Renal cortical epithelial cell (primary cell): Measurements from ENCODE around the gene PSMC5. TPM values are rescaled to one million over a fixed set of nuclear protein-coding genes. Genes with fewer than 3 reads are reported as not detected.
A peak's percentile ranks its signal among the peaks of the same experiment; 100 is the strongest.

Source experiments
- DNase-seq: peaks from one replicate; pipeline ENCODE4 v3.0.0-alpha.2; 2011; ENCODE audit warnings: low read depth
- total RNA-seq: library from RNA; depleted of rRNA; stranded (reverse); fragments of >200 nt; gene quantifications from 2 replicates; pipeline ENCODE4 v1.2.3, GENCODE V29; 2014

PSMC5 gene
- total RNA-seq, 1 donor from 2014 or later, result 132 TPM

DNA sequence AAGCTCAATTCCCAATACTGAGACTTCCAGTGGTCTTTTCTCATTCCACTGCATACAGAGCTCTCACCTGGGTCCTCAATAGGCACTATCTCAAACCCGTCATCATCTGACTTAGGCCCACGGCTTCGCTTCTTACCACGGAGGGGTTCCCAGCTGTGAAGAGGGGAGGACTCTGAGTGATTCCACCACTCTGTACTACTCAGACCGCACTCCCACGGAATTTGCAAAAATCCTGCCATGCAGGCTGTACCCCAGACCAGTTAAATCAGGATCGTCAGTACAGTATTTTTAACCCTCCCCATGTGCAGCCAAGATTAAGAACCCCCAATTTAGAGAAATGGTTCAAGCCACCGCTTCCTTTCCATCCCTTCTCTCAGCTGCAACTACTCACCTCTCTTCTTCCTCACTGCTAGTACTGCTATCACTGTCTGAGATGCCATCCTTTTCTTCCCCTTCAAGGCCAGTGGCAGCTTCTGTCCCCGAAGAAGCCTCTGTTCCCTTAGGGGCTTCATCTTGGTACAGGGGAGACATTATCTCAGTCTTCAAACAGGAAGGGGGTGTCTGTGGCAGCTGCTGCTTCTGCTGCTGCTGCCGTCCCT is 6.2 kb upstream of the PSMC5 start:
- no peak for DNase-seq

DNA sequence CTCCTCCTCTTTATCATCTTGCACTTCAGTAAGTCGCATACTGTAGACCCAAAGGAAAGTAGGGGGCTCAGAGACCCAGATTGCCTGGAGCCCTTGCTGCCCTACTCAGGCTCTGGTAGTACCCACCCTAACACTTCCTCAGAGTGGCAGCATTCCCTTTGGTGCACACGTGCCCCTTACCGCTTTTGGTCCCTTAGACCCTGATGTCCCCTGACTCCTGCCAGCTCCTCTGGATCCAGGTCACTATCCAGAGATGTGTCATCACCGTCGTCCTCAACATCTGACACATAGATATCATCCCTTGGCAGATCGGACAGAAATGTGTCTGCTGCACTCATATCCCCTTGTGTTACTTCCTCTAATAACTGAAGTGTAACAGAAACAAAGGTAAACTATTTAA is 5.4 kb upstream of the PSMC5 start:
- no peak for DNase-seq

DNA sequence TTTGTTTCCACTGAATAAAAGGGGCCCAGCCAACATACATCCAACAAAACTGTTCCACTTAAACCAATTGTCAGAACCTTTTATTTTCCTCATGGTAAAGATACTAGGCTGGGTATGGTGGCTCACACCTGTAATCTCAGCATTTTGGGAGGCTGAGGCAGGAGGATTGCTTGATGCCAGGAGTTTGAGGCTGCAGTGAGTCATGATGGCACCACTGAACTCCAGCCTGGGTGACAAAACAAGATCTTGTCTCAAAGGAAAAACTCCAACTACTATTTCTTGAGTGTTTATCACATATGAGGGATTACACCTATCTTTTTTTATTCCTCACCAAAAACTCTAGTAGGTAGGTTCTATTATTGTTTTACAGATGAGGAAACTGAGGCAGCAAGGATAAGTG is 4.7 kb upstream of the PSMC5 start:
- DNase-seq, result no peak

DNA sequence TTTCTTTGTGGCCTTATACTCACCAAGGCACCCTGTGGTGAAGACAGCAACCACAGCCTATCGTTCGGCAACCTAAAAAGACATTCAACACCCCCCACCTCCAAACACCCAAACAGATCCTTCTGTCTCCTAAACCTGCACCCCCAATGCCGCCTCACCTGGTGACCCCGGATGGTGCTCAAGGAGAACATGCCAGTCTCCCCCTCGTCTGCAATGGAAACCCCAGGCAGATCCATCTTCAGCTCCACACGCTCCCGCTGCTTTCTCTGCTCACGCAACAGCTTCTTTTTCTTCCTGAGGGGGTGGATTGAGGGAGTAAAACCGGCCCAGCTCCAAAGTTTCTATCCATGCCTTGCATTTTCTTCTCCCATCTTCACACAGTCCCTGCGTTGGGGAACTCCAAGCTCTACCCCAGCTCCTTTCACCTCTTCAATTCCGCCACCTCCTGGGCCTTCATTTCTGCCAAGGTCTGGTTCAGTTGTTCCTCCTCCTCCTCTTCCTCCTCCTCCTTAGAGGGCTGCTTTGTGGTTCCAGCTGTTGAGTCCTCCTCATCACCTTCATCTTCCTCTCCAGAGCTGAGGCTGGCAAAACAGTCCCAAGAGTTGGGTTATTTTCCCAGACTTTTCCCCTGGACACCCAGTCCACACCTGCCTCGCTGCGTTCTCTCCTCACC is 3.4 kb upstream of the PSMC5 start:
- no peak for DNase-seq

- DNase-seq, result no peak
Observed at GRCh38 chr17:63824362-63824761, 2.9 kb upstream of the PSMC5 start.

DNA sequence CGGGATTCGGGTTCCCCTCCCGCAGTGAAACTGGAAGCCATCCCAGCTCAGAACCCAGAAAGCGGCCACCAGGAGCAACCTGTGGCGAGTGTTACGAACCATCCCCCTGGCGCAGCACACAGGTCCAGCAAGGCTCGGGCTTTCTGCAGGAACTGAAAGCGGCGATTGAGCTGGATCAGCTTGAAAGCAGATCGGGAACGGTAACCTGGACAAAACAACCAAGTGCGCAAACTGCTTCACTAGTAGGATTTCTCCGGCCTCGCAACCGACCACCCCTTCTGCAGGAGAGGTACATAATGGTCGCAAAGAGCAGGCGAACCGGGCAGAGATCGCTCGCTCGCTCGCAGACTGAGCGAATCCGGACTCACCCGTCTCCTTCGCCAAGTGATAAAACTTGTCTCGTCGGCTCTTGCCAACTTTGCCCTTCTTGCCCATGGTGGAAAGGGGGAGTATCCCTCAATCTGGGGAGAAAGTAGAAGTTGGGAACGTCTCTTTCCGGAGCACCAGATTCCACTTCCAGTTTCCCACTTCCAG is 696 bp upstream of the PSMC5 start:
- peak; percentile 26 for DNase-seq

DNA sequence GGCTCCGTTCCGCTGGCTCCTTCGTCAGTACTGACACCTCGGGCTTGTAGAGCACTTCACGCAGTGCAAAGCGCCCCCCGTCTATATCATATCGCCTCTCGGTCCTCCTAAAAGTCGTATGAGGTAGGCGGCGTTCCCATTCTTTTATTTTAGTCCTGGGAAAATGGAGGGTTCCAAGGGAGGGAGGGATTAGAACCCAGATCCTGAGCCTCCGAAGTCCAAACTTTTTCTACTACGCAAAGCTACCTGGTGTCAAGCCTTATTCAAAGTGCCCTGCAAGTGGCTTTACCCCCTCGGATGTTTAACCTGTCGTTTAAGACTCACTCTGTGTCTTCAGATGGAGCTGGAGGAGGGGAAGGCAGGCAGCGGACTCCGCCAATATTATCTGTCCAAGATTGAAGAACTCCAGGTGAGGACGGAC is 580 bp downstream of the PSMC5 start:
- DNase-seq, result no peak

- DNase-seq, result no peak
Observed at GRCh38 chr17:63828936-63829335, 1.7 kb downstream of the PSMC5 start.

- DNase-seq, result no peak
Observed at GRCh38 chr17:63830278-63830677, 3.0 kb downstream of the PSMC5 start.

DNA sequence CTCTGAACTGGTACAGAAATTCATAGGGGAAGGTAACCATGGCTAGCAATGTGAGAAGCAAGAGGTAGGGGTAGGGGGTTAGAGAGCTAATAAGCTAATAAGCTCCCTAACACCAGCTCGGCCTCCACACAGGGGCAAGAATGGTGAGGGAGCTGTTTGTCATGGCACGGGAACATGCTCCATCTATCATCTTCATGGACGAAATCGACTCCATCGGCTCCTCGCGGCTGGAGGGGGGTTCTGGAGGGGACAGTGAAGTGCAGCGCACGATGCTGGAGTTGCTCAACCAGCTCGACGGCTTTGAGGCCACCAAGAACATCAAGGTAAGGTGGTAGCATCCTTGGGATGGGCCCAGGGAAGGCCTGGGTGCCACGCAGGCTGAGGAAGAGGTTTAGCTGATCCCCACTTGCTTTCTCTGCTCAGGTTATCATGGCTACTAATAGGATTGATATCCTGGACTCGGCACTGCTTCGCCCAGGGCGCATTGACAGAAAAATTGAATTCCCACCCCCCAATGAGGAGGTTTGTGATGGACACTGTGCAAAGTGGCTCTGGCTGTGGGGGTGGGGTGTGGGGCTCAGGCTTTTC is 3.8 kb downstream of the PSMC5 start:
- no peak for DNase-seq

- no peak for DNase-seq
Observed at GRCh38 chr17:63831505-63831904, 4.3 kb downstream of the PSMC5 start.

DNA sequence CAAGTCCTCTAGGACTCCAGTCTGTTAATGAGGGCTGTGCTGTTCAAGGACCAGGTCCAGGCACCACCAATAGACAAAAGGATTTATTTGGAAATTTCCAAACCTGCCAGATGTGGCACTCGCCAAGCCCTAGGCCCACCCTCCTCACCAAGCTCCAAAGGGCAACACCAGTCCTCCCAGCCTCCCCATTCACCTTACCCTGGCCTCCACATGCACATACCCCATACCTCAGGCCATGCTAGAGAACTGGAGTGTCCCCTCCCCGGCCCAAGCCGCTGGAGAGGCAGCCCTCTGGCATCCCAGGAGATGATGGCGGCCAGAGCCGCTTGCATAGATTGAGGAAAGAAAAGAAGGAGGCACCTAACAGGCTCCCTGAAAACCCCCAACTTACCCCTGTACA is 4.8 kb downstream of the PSMC5 start:
- no peak for DNase-seq

- DNase-seq, result no peak
Observed at GRCh38 chr17:63832455-63832854, 5.2 kb downstream of the PSMC5 start.

GRCh38 chr17:63833026-63833740 is 6.0 kb downstream of the PSMC5 start:
- DNase-seq, result no peak

- DNase-seq, result no peak
Observed at GRCh38 chr17:63833741-63834373, 6.6 kb downstream of the PSMC5 start.

GRCh38 chr17:63834431-63835166 is 7.4 kb downstream of the PSMC5 start:
- DNase-seq, result peak; percentile 85

DNA sequence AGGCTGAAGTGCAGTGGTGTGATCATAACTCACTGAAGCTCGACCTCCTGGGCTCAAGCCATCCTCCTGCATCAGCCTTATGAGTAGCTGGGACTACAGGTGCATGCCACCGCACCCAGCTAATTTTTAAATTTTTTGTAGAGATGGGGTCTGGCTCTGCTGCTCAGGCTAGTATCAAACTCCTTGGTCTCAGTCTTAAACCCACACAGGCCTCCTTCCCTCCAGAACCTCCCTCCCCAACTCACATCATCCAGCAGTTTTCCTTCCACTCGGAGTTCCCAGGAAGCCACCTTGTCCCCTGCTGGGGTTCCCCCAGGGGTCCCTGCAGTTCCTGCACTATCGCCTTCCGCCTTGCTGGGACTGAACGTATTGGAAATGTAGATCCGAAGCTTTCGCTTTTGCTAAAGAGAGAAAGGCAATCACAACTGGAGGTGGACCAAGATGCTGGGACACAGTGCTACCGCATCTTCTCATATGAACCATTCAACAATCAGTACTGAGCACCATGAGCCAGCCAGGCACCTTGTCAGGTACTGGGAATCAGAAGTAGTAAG is 8.0 kb downstream of the PSMC5 start:
- DNase-seq, result no peak

DNA sequence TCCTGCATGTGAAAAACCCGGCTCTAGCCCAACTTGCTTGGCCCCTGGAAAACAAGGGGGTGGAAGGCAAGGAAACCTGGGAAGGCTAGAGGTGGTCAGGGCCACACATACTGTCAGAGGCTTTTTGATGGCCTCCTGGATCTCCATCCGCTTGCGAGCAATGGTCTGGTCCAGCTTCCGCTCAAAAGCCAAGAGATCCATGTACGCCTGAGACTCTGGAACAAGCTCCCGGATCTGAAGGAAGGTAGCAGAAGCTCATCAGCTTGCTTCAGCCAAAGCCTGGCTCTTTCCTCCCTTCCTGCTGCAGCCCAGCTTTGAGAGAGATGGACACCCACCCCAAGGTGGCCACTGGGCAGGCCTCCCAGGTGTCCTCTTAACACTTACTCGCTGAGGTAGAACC is 9.6 kb downstream of the PSMC5 start:
- DNase-seq, result no peak

DNA sequence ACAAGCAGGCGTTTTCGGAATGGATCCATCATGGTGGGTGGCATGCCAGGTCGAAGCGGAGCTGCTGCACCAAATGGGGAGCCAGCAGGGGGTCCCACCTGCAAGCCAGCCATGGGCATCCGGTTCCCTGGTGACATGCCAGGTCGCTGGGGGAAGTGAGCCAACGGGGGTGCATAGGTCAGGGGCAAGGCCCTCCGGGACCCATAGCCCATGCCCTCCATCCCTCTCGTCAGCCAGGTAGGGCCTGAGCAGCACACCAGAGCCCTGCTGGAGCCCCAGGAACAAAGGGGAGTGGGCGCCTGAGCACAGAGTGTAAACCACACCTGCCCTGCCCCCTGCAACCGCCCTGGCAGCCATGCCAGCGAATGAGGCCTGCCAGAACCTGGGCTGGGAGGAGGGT is 10.2 kb downstream of the PSMC5 start:
- no peak for DNase-seq

GRCh38 chr17:63837962-63838600 is 10.8 kb downstream of the PSMC5 start:
- no peak for DNase-seq
